Skeletal muscle cell (primary cell): Measurements from ENCODE around the gene AP1S3.
A peak's percentile ranks its signal among the peaks of the same experiment; 100 is the strongest.
"Not testable (repeated sequence)": the region's sequence is repeated elsewhere in the genome, so short reads cannot be mapped to it uniquely, and the experiment has no call there.

Experiments used
- DNase-seq: peaks from one replicate; pipeline ENCODE4 v3.0.0-alpha.2; 2010; ENCODE audit warnings: low read depth
- H3K4me3 ChIP-seq: 2 replicates; pipeline ENCODE4 v1.5.1; 2011; ENCODE audit warnings: low read depth, mild to moderate bottlenecking, control low read depth, low read length, moderate library complexity

Gene AP1S3

GRCh38 chr2:223768179-223768578, 69.2 kb downstream of the AP1S3 start:
- DNase-seq = no peak
- no peak overlapping the region for H3K4me3 ChIP-seq

GRCh38 chr2:223767341-223767740, 70.0 kb downstream of the AP1S3 start:
- DNase-seq = no peak
- H3K4me3 ChIP-seq = no peak overlapping the region

GRCh38 chr2:223765221-223765785, 72.1 kb downstream of the AP1S3 start:
- DNase-seq = no peak
- H3K4me3 ChIP-seq = no peak overlapping the region

GRCh38 chr2:223764796-223765195, 72.6 kb downstream of the AP1S3 start:
- no peak overlapping the region for H3K4me3 ChIP-seq
- no peak for DNase-seq

GRCh38 chr2:223762853-223763252, 74.5 kb downstream of the AP1S3 start:
- H3K4me3 ChIP-seq = no peak overlapping the region
- DNase-seq = no peak

- not testable (repeated sequence) for H3K4me3 ChIP-seq
Observed at GRCh38 chr2:223761746-223762145, 75.6 kb downstream of the AP1S3 start.

GRCh38 chr2:223760838-223761502, 76.4 kb downstream of the AP1S3 start:
- no peak overlapping the region for H3K4me3 ChIP-seq

More at GRCh38 chr2:223761746-223762145, 75.6 kb downstream of the AP1S3 start:
- DNase-seq = not testable (repeated sequence)

GRCh38 chr2:223759569-223760430, 77.6 kb downstream of the AP1S3 start:
- peak; percentile 74 for DNase-seq
- no peak overlapping the region for H3K4me3 ChIP-seq

More at GRCh38 chr2:223760838-223761502, 76.4 kb downstream of the AP1S3 start:
- DNase-seq = peak; percentile 78

- no peak for DNase-seq
- H3K4me3 ChIP-seq = no peak overlapping the region
Observed at GRCh38 chr2:223758131-223758840, 79.1 kb downstream of the AP1S3 start.

- no peak for DNase-seq
- no peak overlapping the region for H3K4me3 ChIP-seq
Observed at GRCh38 chr2:223753940-223754339, 83.4 kb downstream of the AP1S3 start.

- DNase-seq = no peak
- no peak overlapping the region for H3K4me3 ChIP-seq
Observed at GRCh38 chr2:223751012-223751411, 86.4 kb downstream of the AP1S3 start.

- no peak for DNase-seq
- H3K4me3 ChIP-seq = no peak overlapping the region
Observed at GRCh38 chr2:223747392-223748042, 89.9 kb downstream of the AP1S3 start.

- DNase-seq = no peak
- no peak overlapping the region for H3K4me3 ChIP-seq
Observed at GRCh38 chr2:223746611-223747010, 90.8 kb downstream of the AP1S3 start.

GRCh38 chr2:223744580-223744979, 92.8 kb downstream of the AP1S3 start:
- DNase-seq = no peak
- no peak overlapping the region for H3K4me3 ChIP-seq

GRCh38 chr2:223740679-223741078, 96.7 kb downstream of the AP1S3 start:
- no peak overlapping the region for H3K4me3 ChIP-seq

GRCh38 chr2:223737207-223737606, 100.2 kb downstream of the AP1S3 start:
- H3K4me3 ChIP-seq = no peak overlapping the region
- DNase-seq = no peak

More at GRCh38 chr2:223740679-223741078, 96.7 kb downstream of the AP1S3 start:
- no peak for DNase-seq

GRCh38 chr2:223736488-223736887, 100.9 kb downstream of the AP1S3 start:
- no peak overlapping the region for H3K4me3 ChIP-seq
- no peak for DNase-seq

- DNase-seq = peak; percentile 93
- no peak overlapping the region for H3K4me3 ChIP-seq
Observed at GRCh38 chr2:223735659-223736244, 101.6 kb downstream of the AP1S3 start.
